Breast epithelium (tissue), 4 donors: ENCODE results near the gene CHD6. TPM values are rescaled to one million over a fixed set of nuclear protein-coding genes. Genes with fewer than 3 reads are reported as not detected.

Experiments used
- DNase-seq, 2 donors: peaks; one replicate each; pipeline ENCODE4 v3.0.0-alpha.2; 2019; ENCODE audit warnings: low spot score in 2 of 2
- H3K27ac ChIP-seq, 2 donors: fragments of 200-600 bp; sonication (generic) in 1 of 2; one replicate each; pipeline ENCODE4 v1.5.1; 2016 to 2019; ENCODE audit warnings: mild to moderate bottlenecking in 1 of 2
- H3K27me3 ChIP-seq, 2 donors: fragments of 200-600 bp; sonication (generic) in 1 of 2; one replicate each; pipeline versions ENCODE4 v1.5.1 to v1.6.0; 2017 to 2019; ENCODE audit warnings: control low read depth in 1 of 2, mild to moderate bottlenecking in 1 of 2
- H3K36me3 ChIP-seq: fragments of 200-600 bp; one replicate; pipeline ENCODE4 v1.5.1; 2019
- H3K4me1 ChIP-seq, 2 donors: fragments of 200-600 bp; sonication (generic); one replicate each; pipeline ENCODE4 v1.5.1; 2016 to 2019; ENCODE audit warnings: control low read depth in 1 of 2
- H3K4me3 ChIP-seq, 3 donors: fragments of 200-600 bp; sonication (generic); 1 replicate in 2 of 3; 2 replicates in 1 of 3; pipeline ENCODE4 v1.5.1; 2016 to 2019; ENCODE audit warnings: mild to moderate bottlenecking in 3 of 3, moderate library complexity in 2 of 3
- H3K9me3 ChIP-seq, 2 donors: fragments of 200-600 bp; sonication (generic) in 1 of 2; one replicate each; pipeline ENCODE4 v1.5.1; 2016 to 2019; ENCODE audit warnings: control low read depth in 1 of 2
- CTCF ChIP-seq, 3 donors: fragments of 450-650 bp; IDR thresholded peaks; one replicate each; pipeline ENCODE4 v1.5.1; 2016 to 2017; ENCODE audit warnings: antibody characterized with exemption in 3 of 3, mild to moderate bottlenecking in 3 of 3, moderate library complexity in 3 of 3
- POLR2A ChIP-seq: fragments of 450-650 bp; IDR thresholded peaks from one replicate; pipeline ENCODE4 v1.6.1; 2016; ENCODE audit warnings: antibody characterized with exemption, mild to moderate bottlenecking, moderate library complexity
- POLR2AphosphoS5 ChIP-seq, 3 donors: sonication (generic); formaldehyde crosslinking; IDR thresholded peaks; one replicate each; pipeline ENCODE4 v1.6.1; 2017; ENCODE audit warnings: antibody characterized with exemption in 3 of 3
- intact Hi-C: fragments of 100-400 bp; cut with DNase I; formaldehyde crosslinking; loops from one replicate; pipeline ENCODE4 v1.15.1; 2023; ENCODE audit warnings: low total_unique reads
- total RNA-seq, 3 donors: library from RNA; depleted of rRNA; stranded (reverse); fragments of >200 nt; gene quantifications; one replicate each; pipeline ENCODE4 v1.1.0, GENCODE V29; 2016

The CHD6 gene
- total RNA-seq, 3 donors from 2014 or later: 31.4 to 85.8 (median 81.0) TPM

GRCh38 chr20:41507436-41507835 lies 110.7 kb downstream of the CHD6 start:
- intact Hi-C loops: no loop called here
- no peak overlapping the region for H3K4me3 ChIP-seq
- H3K4me1 ChIP-seq: no peaks in the 10 kb centered on the region
- no peaks in the 10 kb centered on the region for H3K9me3 ChIP-seq
- H3K27ac ChIP-seq: no peak overlapping the region
- H3K36me3 ChIP-seq: peaks cover 2% of the 10 kb centered on the region
- no peak for DNase-seq
- H3K27me3 ChIP-seq: no peaks in the 10 kb centered on the region
- TF ChIP-seq POLR2A (no peak), POLR2AphosphoS5 (IDR thresholded peaks at IDR 0.05) (no peak), CTCF (IDR thresholded peaks at IDR 0.05) (no peak)

- TF ChIP-seq POLR2A (no peak), POLR2AphosphoS5 (IDR thresholded peaks at IDR 0.05) (no peak), CTCF (IDR thresholded peaks at IDR 0.05) (no peak)
- H3K36me3 ChIP-seq: no peaks in the 10 kb centered on the region
- no peak overlapping the region for H3K4me3 ChIP-seq
- DNase-seq: no peak
- H3K27ac ChIP-seq: no peak overlapping the region
- no peaks in the 10 kb centered on the region for H3K9me3 ChIP-seq
- no peaks in the 10 kb centered on the region for H3K27me3 ChIP-seq
- intact Hi-C loops: no loop called here
- H3K4me1 ChIP-seq: no peaks in the 10 kb centered on the region
Measured at GRCh38 chr20:41506192-41506915, 111.8 kb downstream of the CHD6 start.

GRCh38 chr20:41505184-41505583 lies 113.0 kb downstream of the CHD6 start:
- no peak for DNase-seq
- Histone ChIP-seq H3K4me1 (no peaks in the 10 kb centered on the region), H3K9me3 (no peaks in the 10 kb centered on the region), H3K27me3 (no peaks in the 10 kb centered on the region), H3K27ac (no peak overlapping the region), H3K36me3 (no peaks in the 10 kb centered on the region), H3K4me3 (no peak overlapping the region)
- intact Hi-C loops: no loop called here
- TF ChIP-seq POLR2AphosphoS5 (IDR thresholded peaks at IDR 0.05) (no peak), POLR2A (no peak), CTCF (IDR thresholded peaks at IDR 0.05) (no peak)

- Histone ChIP-seq H3K9me3 (no peaks in the 10 kb centered on the region), H3K4me3 (no peak overlapping the region), H3K4me1 (no peaks in the 10 kb centered on the region), H3K36me3 (no peaks in the 10 kb centered on the region), H3K27me3 (no peaks in the 10 kb centered on the region), H3K27ac (no peak overlapping the region)
- DNase-seq: no peak
- intact Hi-C loops: no loop called here
- TF ChIP-seq POLR2AphosphoS5 (IDR thresholded peaks at IDR 0.05): no peak
- TF ChIP-seq CTCF (IDR thresholded peaks at IDR 0.05): no peak
- no peak for TF ChIP-seq POLR2A
Measured at GRCh38 chr20:41501376-41501775, 116.8 kb downstream of the CHD6 start.

GRCh38 chr20:41499961-41500725 lies 118.0 kb downstream of the CHD6 start:
- Histone ChIP-seq H3K4me3 (no peak overlapping the region), H3K36me3 (no peaks in the 10 kb centered on the region), H3K27me3 (no peaks in the 10 kb centered on the region), H3K4me1 (no peaks in the 10 kb centered on the region), H3K27ac (no peak overlapping the region), H3K9me3 (no peaks in the 10 kb centered on the region)
- no peak for DNase-seq
- no peak for TF ChIP-seq CTCF (IDR thresholded peaks at IDR 0.05)
- TF ChIP-seq POLR2AphosphoS5 (IDR thresholded peaks at IDR 0.05): no peak
- no peak for TF ChIP-seq POLR2A
- intact Hi-C loops: no loop called here
